HEK293 (cell line): ENCODE results near the gene DLG2.

Experiments
- CTCF ChIA-PET: fragments of 350-600 bp; formaldehyde crosslinking; extraction: SDS; loops from one replicate; lab custom pipeline; 2021; ENCODE audit warnings: antibody characterized with exemption; lab: Yijun Ruan, JAX
- POLR2A ChIA-PET: fragments of 300-600 bp; formaldehyde crosslinking; extraction: SDS; loops from one replicate; lab custom pipeline; 2020; ENCODE audit warnings: antibody characterized with exemption, inconsistent platforms; lab: Yijun Ruan, JAX
- H3K27ac ChIP-seq: fragments of 200-500 bp; sonication (Bioruptor generic); 2 replicates; pipeline ENCODE4 v1.5.1; 2014; ENCODE audit warnings: low read depth, low read length, control low read depth, inconsistent platforms; ENCODE audit errors: extremely low read depth
- H3K36me3 ChIP-seq, 2 experiments: fragments of 200-500 bp in 1 of 2; sonication (Bioruptor generic) in 1 of 2; 1 replicate in 1 of 2; 2 replicates in 1 of 2; pipeline ENCODE4 v1.5.1; 2014 to 2017; ENCODE audit warnings: inconsistent platforms in 2 of 2, low read length in 2 of 2; ENCODE audit not compliant: control insufficient read depth in 2 of 2, insufficient read depth in 1 of 2
- H3K4me1 ChIP-seq: fragments of 200-500 bp; sonication (Bioruptor generic); 2 replicates; pipeline ENCODE4 v1.5.1; 2014; ENCODE audit warnings: mild to moderate bottlenecking, low read length, inconsistent platforms; ENCODE audit not compliant: control insufficient read depth, insufficient read depth
- H3K4me3 ChIP-seq: 2 replicates; pipeline ENCODE4 v1.5.1; 2011; ENCODE audit warnings: low read depth, mild to moderate bottlenecking, control low read depth, low read length, moderate library complexity
- H3K9me3 ChIP-seq: fragments of 200-500 bp; sonication (Bioruptor generic); 2 replicates; pipeline ENCODE4 v1.5.1; 2014; ENCODE audit warnings: low read depth, low read length, inconsistent platforms; ENCODE audit not compliant: control insufficient read depth, insufficient read depth
- BCL6B ChIP-seq: fragments of 450-650 bp; formaldehyde crosslinking; IDR thresholded peaks from 2 replicates; pipeline ENCODE4 v1.5.1; 2017; ENCODE audit warnings: missing biosample characterization, missing genetic modification characterization
- EGR2 ChIP-seq: fragments of 450-650 bp; formaldehyde crosslinking; IDR thresholded peaks from 2 replicates; pipeline ENCODE4 v1.5.1; 2016; ENCODE audit warnings: low read depth, missing biosample characterization, missing genetic modification characterization
- HIC1 ChIP-seq: fragments of 450-650 bp; formaldehyde crosslinking; IDR thresholded peaks from 2 replicates; pipeline ENCODE4 v1.5.1; 2016; ENCODE audit warnings: missing biosample characterization, missing genetic modification characterization
- HOXC10 ChIP-seq: sonication (generic); formaldehyde crosslinking; IDR thresholded peaks from 2 replicates; pipeline ENCODE4 v1.8.1; 2023; ENCODE audit warnings: mild to moderate bottlenecking, missing genetic modification reagents
- IKZF3 ChIP-seq: fragments of 450-650 bp; IDR thresholded peaks from 2 replicates; pipeline ENCODE4 v1.5.0; 2018; ENCODE audit warnings: missing biosample characterization, mild to moderate bottlenecking, missing genetic modification characterization, moderate library complexity
- INSM2 ChIP-seq: fragments of 450-650 bp; formaldehyde crosslinking; IDR thresholded peaks from 2 replicates; pipeline ENCODE4 v1.5.1; 2016; ENCODE audit warnings: missing biosample characterization, missing genetic modification characterization
- OVOL3 ChIP-seq: fragments of 450-650 bp; formaldehyde crosslinking; IDR thresholded peaks from 2 replicates; pipeline ENCODE4 v1.5.1; 2016; ENCODE audit warnings: missing biosample characterization, missing genetic modification characterization
- SETDB1 ChIP-seq: IDR thresholded peaks from one replicate; pipeline ENCODE4 v1.6.1; 2017; ENCODE audit warnings: mild to moderate bottlenecking, low read length, moderate library complexity, mixed read lengths; ENCODE audit not compliant: insufficient read length
- ZBTB48 ChIP-seq: fragments of 450-650 bp; formaldehyde crosslinking; IDR thresholded peaks from 2 replicates; pipeline ENCODE4 v1.5.1; 2016; ENCODE audit warnings: missing biosample characterization, missing genetic modification characterization
- ZFP3 ChIP-seq: fragments of 450-650 bp; formaldehyde crosslinking; IDR thresholded peaks from 2 replicates; pipeline ENCODE4 v1.5.1; 2016; ENCODE audit warnings: low read depth, missing biosample characterization, missing genetic modification characterization
- ZNF274 ChIP-seq, 2 experiments: fragments of 200-500 bp in 1 of 2; fragments of 450-650 bp in 1 of 2; sonication (Bioruptor generic) in 1 of 2; formaldehyde crosslinking in 1 of 2; IDR thresholded peaks; 2 replicates each; pipeline versions ENCODE4 v1.5.1 to v1.6.1; 2014 to 2016; ENCODE audit warnings: borderline replicate concordance in 1 of 2, inconsistent platforms in 1 of 2, low read length in 1 of 2, missing biosample characterization in 1 of 2, missing genetic modification characterization in 1 of 2
- ZNF341 ChIP-seq: fragments of 450-650 bp; formaldehyde crosslinking; IDR thresholded peaks from 2 replicates; pipeline ENCODE4; 2016; ENCODE audit warnings: low read depth, missing biosample characterization, missing genetic modification characterization
- ZNF354C ChIP-seq: fragments of 450-650 bp; formaldehyde crosslinking; IDR thresholded peaks from 2 replicates; pipeline ENCODE4 v1.5.1; 2016; ENCODE audit warnings: missing biosample characterization, missing genetic modification characterization, low read depth, borderline replicate concordance
- ZNF366 ChIP-seq: fragments of 450-650 bp; formaldehyde crosslinking; conservative IDR thresholded peaks from 2 replicates; pipeline ENCODE4 v1.5.1; 2016; ENCODE audit warnings: missing biosample characterization, missing genetic modification characterization
- ZNF423 ChIP-seq: fragments of 450-650 bp; formaldehyde crosslinking; IDR thresholded peaks from 2 replicates; pipeline ENCODE4 v1.5.1; 2016; ENCODE audit warnings: missing biosample characterization, missing genetic modification characterization
- ZNF48 ChIP-seq: fragments of 450-650 bp; formaldehyde crosslinking; IDR thresholded peaks from 2 replicates; pipeline ENCODE4 v1.5.1; 2016; ENCODE audit warnings: missing biosample characterization, missing genetic modification characterization
- ZNF521 ChIP-seq: fragments of 450-650 bp; formaldehyde crosslinking; IDR thresholded peaks from 2 replicates; pipeline ENCODE4 v1.5.1; 2017; ENCODE audit warnings: missing biosample characterization, mild to moderate bottlenecking, missing genetic modification characterization
- ZNF548 ChIP-seq: fragments of 450-650 bp; formaldehyde crosslinking; IDR thresholded peaks from 2 replicates; pipeline ENCODE4 v1.5.1; 2016; ENCODE audit warnings: missing biosample characterization, missing genetic modification characterization
- ZNF558 ChIP-seq: fragments of 450-650 bp; formaldehyde crosslinking; IDR thresholded peaks from 2 replicates; pipeline ENCODE4 v1.5.1; 2016; ENCODE audit warnings: missing biosample characterization, missing genetic modification characterization
- ZNF596 ChIP-seq: fragments of 450-650 bp; IDR thresholded peaks from 2 replicates; pipeline ENCODE4 v1.5.0; 2018; ENCODE audit warnings: missing biosample characterization, mild to moderate bottlenecking, missing genetic modification characterization, moderate library complexity
- ZNF629 ChIP-seq: fragments of 450-650 bp; formaldehyde crosslinking; IDR thresholded peaks from 2 replicates; pipeline ENCODE4 v1.5.1; 2017; ENCODE audit warnings: missing biosample characterization, missing genetic modification characterization
- ZNF645 ChIP-seq: fragments of 450-650 bp; formaldehyde crosslinking; IDR thresholded peaks from 2 replicates; pipeline ENCODE4; 2016; ENCODE audit warnings: missing biosample characterization, missing genetic modification characterization
- ZNF692 ChIP-seq: fragments of 450-650 bp; formaldehyde crosslinking; IDR thresholded peaks from 2 replicates; pipeline ENCODE4 v1.5.1; 2016; ENCODE audit warnings: missing biosample characterization, missing genetic modification characterization
- ZNF701 ChIP-seq: fragments of 450-650 bp; formaldehyde crosslinking; IDR thresholded peaks from 2 replicates; pipeline ENCODE4 v1.5.1; 2016; ENCODE audit warnings: missing biosample characterization, missing genetic modification characterization
- ZNF704 ChIP-seq: fragments of 450-650 bp; formaldehyde crosslinking; IDR thresholded peaks from 2 replicates; pipeline ENCODE4 v1.5.1; 2016; ENCODE audit warnings: missing biosample characterization, missing genetic modification characterization
- ZNF747 ChIP-seq: fragments of 450-650 bp; formaldehyde crosslinking; IDR thresholded peaks from 2 replicates; pipeline ENCODE4 v1.5.1; 2016; ENCODE audit warnings: missing biosample characterization, missing genetic modification characterization
- ZNF792 ChIP-seq: fragments of 450-650 bp; formaldehyde crosslinking; IDR thresholded peaks from 2 replicates; pipeline ENCODE4 v1.5.1; 2016; ENCODE audit warnings: missing biosample characterization, missing genetic modification characterization
- ZSCAN30 ChIP-seq: fragments of 450-650 bp; IDR thresholded peaks from 2 replicates; pipeline ENCODE4 v1.5.1; 2018; ENCODE audit warnings: missing biosample characterization, mild to moderate bottlenecking, missing genetic modification characterization, moderate library complexity

DLG2 gene

GRCh38 chr11:84295815-84296214, 1331.3 kb downstream of the DLG2 start:
- H3K36me3 ChIP-seq = no peaks in the 10 kb centered on the region
- no peaks in the 10 kb centered on the region for H3K9me3 ChIP-seq
- ChIA-PET CTCF (interaction anchor here (0.5 kb wide), 1 partner anchor 14 kb away, joined by 4 read pairs; no protein-coding TSS in a partner anchor), POLR2A (no interaction called here)
- H3K4me3 ChIP-seq = no peak overlapping the region
- H3K4me1 ChIP-seq = no peaks in the 10 kb centered on the region
- H3K27ac ChIP-seq = no peak overlapping the region
- no peak for TF ChIP-seq ZNF692 (tag by site-specific recombination)
- no peak for TF ChIP-seq ZNF48 (tag by site-specific recombination)
- no peak for TF ChIP-seq ZNF354C (tag by site-specific recombination)
- TF ChIP-seq ZNF701 (tag by site-specific recombination) = no peak
- no peak for TF ChIP-seq ZBTB48 (tag by site-specific recombination)
- TF ChIP-seq HOXC10 (CRISPR knock-in tag) = no peak
- TF ChIP-seq ZNF521 (tag by site-specific recombination) = no peak
- no peak for TF ChIP-seq ZNF704 (tag by site-specific recombination)
- TF ChIP-seq ZFP3 (tag by site-specific recombination) = no peak
- TF ChIP-seq ZNF596 (tag by site-specific recombination) = no peak
- no peak for TF ChIP-seq ZNF341 (tag by site-specific recombination)
- TF ChIP-seq INSM2 (tag by site-specific recombination) = no peak
- no peak for TF ChIP-seq EGR2 (tag by site-specific recombination)
- TF ChIP-seq OVOL3 = no peak

GRCh38 chr11:84292955-84293354, 1334.2 kb downstream of the DLG2 start:
- Histone ChIP-seq H3K4me1 (no peaks in the 10 kb centered on the region), H3K27ac (no peak overlapping the region), H3K4me3 (no peak overlapping the region), H3K9me3 (no peaks in the 10 kb centered on the region), H3K36me3 (no peaks in the 10 kb centered on the region)
- no peak for TF ChIP-seq ZNF645 (tag by site-specific recombination)
- TF ChIP-seq ZNF366 (tag by site-specific recombination) = no peak
- no peak for TF ChIP-seq OVOL3
- TF ChIP-seq IKZF3 (tag by site-specific recombination) = no peak
- no peak for TF ChIP-seq ZNF274 (IDR thresholded peaks at IDR 0.05; ENCODE audit: low read length)
- no peak for TF ChIP-seq ZNF274 (tag by site-specific recombination; IDR thresholded peaks at IDR 0.05; ENCODE audit: borderline replicate concordance)
- no peak for TF ChIP-seq ZNF747
- no peak for TF ChIP-seq BCL6B (tag by site-specific recombination)
- no peak for TF ChIP-seq ZNF423
- TF ChIP-seq SETDB1 = no peak
- TF ChIP-seq HIC1 (tag by site-specific recombination) = no peak
- no peak for TF ChIP-seq ZNF629 (tag by site-specific recombination)
- no peak for TF ChIP-seq ZNF558
- no peak for TF ChIP-seq ZSCAN30 (tag by site-specific recombination)
- no peak for TF ChIP-seq ZNF596 (tag by site-specific recombination)
- TF ChIP-seq ZNF792 = no peak
- TF ChIP-seq ZNF548 (tag by site-specific recombination) = no peak
- CTCF ChIA-PET = no interaction called here
- POLR2A ChIA-PET = no interaction called here
